HepG2 (cell line): ENCODE results near the gene NNMT. TPM values are rescaled to one million over a fixed set of nuclear protein-coding genes. Genes with fewer than 3 reads are reported as not detected.
A peak's percentile ranks its signal among the peaks of the same experiment; 100 is the strongest.

ENCODE experiments used
- AGO1 ChIP-seq: fragments of 200-400 bp; formaldehyde crosslinking; IDR thresholded peaks from 2 replicates; pipeline ENCODE4 v1.6.1; 2017; ENCODE audit warnings: mild to moderate bottlenecking, low read depth, low read length, moderate library complexity; ENCODE audit not compliant: poor library complexity, severe bottlenecking
- AKAP8 ChIP-seq: sonication (generic); formaldehyde crosslinking; IDR thresholded peaks from 2 replicates; pipeline ENCODE4 v1.5.1; 2020; ENCODE audit warnings: mild to moderate bottlenecking, missing genetic modification reagents
- FOSL1 ChIP-seq: sonication (generic); formaldehyde crosslinking; IDR thresholded peaks from 2 replicates; pipeline ENCODE4 v1.9.0; 2021; ENCODE audit warnings: missing genetic modification reagents, borderline replicate concordance
- HES4 ChIP-seq: sonication (generic); formaldehyde crosslinking; IDR thresholded peaks from 2 replicates; pipeline ENCODE4 v1.9.0; 2021; ENCODE audit warnings: mild to moderate bottlenecking, missing genetic modification reagents, borderline replicate concordance
- KLF9 ChIP-seq: IDR thresholded peaks from 2 replicates; pipeline ENCODE4 v1.6.1; 2016; ENCODE audit warnings: low read depth
- MED13 ChIP-seq: sonication (generic); formaldehyde crosslinking; IDR thresholded peaks from 2 replicates; pipeline ENCODE4 v1.5.0; 2020; ENCODE audit warnings: missing genetic modification reagents
- NFE2L1 ChIP-seq: sonication (generic); formaldehyde crosslinking; IDR thresholded peaks from 2 replicates; pipeline ENCODE4 v1.4.0; 2020; ENCODE audit warnings: missing genetic modification reagents, mild to moderate bottlenecking, borderline replicate concordance
- NPAS2 ChIP-seq: sonication (generic); formaldehyde crosslinking; IDR thresholded peaks from 2 replicates; pipeline ENCODE4 v1.8.0; 2022; ENCODE audit warnings: mild to moderate bottlenecking, missing genetic modification reagents, borderline replicate concordance
- NR2F1 ChIP-seq, 2 experiments: fragments of 450-650 bp in 1 of 2; formaldehyde crosslinking in 1 of 2; IDR thresholded peaks; 2 replicates each; pipeline versions ENCODE4 v1.5.0 to v1.6.1; 2016 to 2020; ENCODE audit warnings: mild to moderate bottlenecking in 1 of 2, missing compliant biosample characterization in 1 of 2, missing genetic modification reagents in 1 of 2, moderate library complexity in 1 of 2
- PBX3 ChIP-seq: sonication (generic); formaldehyde crosslinking; IDR thresholded peaks from 2 replicates; pipeline ENCODE4 v1.8.1; 2023; ENCODE audit warnings: missing genetic modification reagents, inconsistent platforms, borderline replicate concordance
- PRDM4 ChIP-seq: sonication (generic); formaldehyde crosslinking; IDR thresholded peaks from 2 replicates; pipeline ENCODE4 v1.9.0; 2021; ENCODE audit warnings: missing genetic modification reagents, borderline replicate concordance
- PTBP1 ChIP-seq: fragments of 200-400 bp; formaldehyde crosslinking; IDR thresholded peaks from 2 replicates; pipeline ENCODE4 v1.6.1; 2018; ENCODE audit warnings: low read length, low read depth; ENCODE audit not compliant: poor library complexity, severe bottlenecking
- RXRB ChIP-seq: IDR thresholded peaks from 2 replicates; pipeline ENCODE4 v1.6.1; 2016; ENCODE audit warnings: borderline replicate concordance, missing genetic modification reagents, missing compliant biosample characterization
- SNRNP70 ChIP-seq: fragments of 200-400 bp; formaldehyde crosslinking; IDR thresholded peaks from 2 replicates; pipeline ENCODE4 v1.6.1; 2017; ENCODE audit warnings: mild to moderate bottlenecking, low read depth, low read length, moderate library complexity
- STAT6 ChIP-seq: sonication (generic); formaldehyde crosslinking; IDR thresholded peaks from 2 replicates; pipeline ENCODE4 v1.4.0; 2020; ENCODE audit warnings: missing genetic modification reagents, mild to moderate bottlenecking, borderline replicate concordance
- ZNF282 ChIP-seq: fragments of 450-650 bp; IDR thresholded peaks from 2 replicates; pipeline ENCODE4 v1.6.1; 2018; ENCODE audit not compliant: partially characterized antibody
- ZNF33B ChIP-seq: sonication (generic); formaldehyde crosslinking; IDR thresholded peaks from 2 replicates; pipeline ENCODE4 v1.5.1; 2020; ENCODE audit warnings: mild to moderate bottlenecking, missing genetic modification reagents
- ZNF430 ChIP-seq: sonication (generic); formaldehyde crosslinking; IDR thresholded peaks from 2 replicates; pipeline ENCODE4 v1.9.0; 2021; ENCODE audit warnings: mild to moderate bottlenecking, missing genetic modification reagents
- ZNF598 ChIP-seq: sonication (generic); formaldehyde crosslinking; IDR thresholded peaks from 2 replicates; pipeline ENCODE4 v1.5.1; 2020; ENCODE audit warnings: mild to moderate bottlenecking, missing genetic modification reagents, borderline replicate concordance
- ZNF777 ChIP-seq: sonication (generic); formaldehyde crosslinking; IDR thresholded peaks from 2 replicates; pipeline ENCODE4 v1.4.0; 2020; ENCODE audit warnings: missing genetic modification reagents
- ZNF839 ChIP-seq: sonication (generic); formaldehyde crosslinking; IDR thresholded peaks from 2 replicates; pipeline ENCODE4 v1.4.0; 2020; ENCODE audit warnings: missing genetic modification reagents, mild to moderate bottlenecking, borderline replicate concordance
- ZSCAN21 ChIP-seq: sonication (generic); formaldehyde crosslinking; IDR thresholded peaks from 2 replicates; pipeline ENCODE4 v1.8.0; 2022; ENCODE audit warnings: mild to moderate bottlenecking, missing genetic modification reagents, moderate library complexity, borderline replicate concordance
- polyA plus RNA-seq, 8 experiments: library from polyadenylated mRNA; depleted of rRNA in 3 of 8; stranded (reverse) in 7 of 8; unstranded in 1 of 8; fragments of >200 nt; fragmentation: Illumina TruSeq in 4 of 8; extraction: Trizol in 4 of 8; gene quantifications; 2 replicates each; pipeline versions ENCODE4 v1.2.1 to v1.2.3, GENCODE V29; 2011 to 2016; ENCODE audit warnings: low read depth in 4 of 8, missing spikeins in 1 of 8, mixed read lengths in 1 of 8; ENCODE audit not compliant: insufficient read depth in 1 of 8
- total RNA-seq, 5 experiments: library from RNA; depleted of rRNA; stranded (reverse); fragments of >200 nt; fragmentation: Illumina TruSeq; extraction: Trizol; gene quantifications; 2 replicates each; pipeline ENCODE4 v1.2.3, GENCODE V29; 2016; ENCODE audit warnings: low read depth in 1 of 5

The NNMT gene
- total and polyA plus RNA-seq, 2 of the 13 experiments (the other 11 are each of a cell fraction or from before 2014, with no cell fraction given) = 0.13 TPM; not detected in 1

- TF ChIP-seq ZNF430 (CRISPR knock-in tag) (0 out of 2 replicates have a peak, but pooled peaks have one; percentile 28), NPAS2 (CRISPR knock-in tag) (no peak), SNRNP70 (no peak), ZNF282 (no peak), ZNF839 (no peak), ZSCAN21 (CRISPR knock-in tag) (no peak), FOSL1 (CRISPR knock-in tag) (no peak), PBX3 (no peak), ZNF777 (CRISPR knock-in tag) (no peak), PTBP1 (no peak), RXRB (CRISPR knock-in tag) (peak; percentile 95), PRDM4 (no peak), STAT6 (CRISPR knock-in tag) (no peak), HES4 (CRISPR knock-in tag) (no peak), NFE2L1 (CRISPR knock-in tag) (no peak), AGO1 (no peak), NR2F1 (CRISPR knock-in tag; IDR thresholded peaks at IDR 0.05) (peak; percentile 89 to 96; a peak in 3 of 4 replicates), AKAP8 (CRISPR knock-in tag) (no peak), KLF9 (CRISPR knock-in tag) (no peak), MED13 (CRISPR knock-in tag) (no peak), ZNF33B (CRISPR knock-in tag) (no peak), ZNF598 (CRISPR knock-in tag) (no peak)
Measured at GRCh38 chr11:114315749-114316368, 19.7 kb downstream of the NNMT start (continued).
